GM19467 (cell line): Measurements from ENCODE around the gene SLC47A2.

Experiments
- ATAC-seq: cut with Tn5 transposase; IDR thresholded peaks from one replicate; pipeline ENCODE4 v1.9.1; 2021; ENCODE audit warnings: mild to moderate bottlenecking, moderate library complexity; ENCODE audit not compliant: unreplicated experiment

Gene SLC47A2

GRCh38 chr17:19729900-19730299 lies 13.5 kb upstream of the SLC47A2 start:
- ATAC-seq = no peak

- no peak for ATAC-seq
These were observed 11.7 kb upstream of the SLC47A2 start for GRCh38 chr17:19728084-19728495.

- ATAC-seq = no peak
These were observed 11.2 kb upstream of the SLC47A2 start for GRCh38 chr17:19727501-19728078.

GRCh38 chr17:19726631-19727376 lies 10.4 kb upstream of the SLC47A2 start:
- no peak for ATAC-seq

GRCh38 chr17:19725486-19725885 lies 9.1 kb upstream of the SLC47A2 start:
- no peak for ATAC-seq

- no peak for ATAC-seq
These were observed 8.4 kb upstream of the SLC47A2 start for GRCh38 chr17:19724501-19725420.

- ATAC-seq = no peak
These were observed 7.6 kb upstream of the SLC47A2 start for GRCh38 chr17:19723964-19724363.

GRCh38 chr17:19720631-19721426 lies 4.4 kb upstream of the SLC47A2 start:
- ATAC-seq = no peak

- no peak for ATAC-seq
These were observed 3.8 kb upstream of the SLC47A2 start for GRCh38 chr17:19720210-19720475.

- ATAC-seq = no peak
These were observed 3.2 kb upstream of the SLC47A2 start for GRCh38 chr17:19719355-19720209.

GRCh38 chr17:19718613-19719354 lies 2.4 kb upstream of the SLC47A2 start:
- no peak for ATAC-seq

- ATAC-seq = no peak
These were observed 1.7 kb upstream of the SLC47A2 start for GRCh38 chr17:19718041-19718612.

GRCh38 chr17:19717411-19717908 lies 1.1 kb upstream of the SLC47A2 start:
- ATAC-seq = no peak

GRCh38 chr17:19717031-19717360 lies 612 bp upstream of the SLC47A2 start:
- ATAC-seq = no peak

- no peak for ATAC-seq
These were observed 1.6 kb downstream of the SLC47A2 start for GRCh38 chr17:19714542-19715411.

- ATAC-seq = no peak
These were observed 2.5 kb downstream of the SLC47A2 start for GRCh38 chr17:19713901-19714361.

- no peak for ATAC-seq
These were observed 2.9 kb downstream of the SLC47A2 start for GRCh38 chr17:19713462-19713861.

GRCh38 chr17:19712436-19713004 lies 3.9 kb downstream of the SLC47A2 start:
- ATAC-seq = no peak
